GM12874 (cell line): ENCODE data around the gene CLRN2.

Experiments used
- CTCF ChIP-seq: IDR thresholded peaks from 2 replicates; pipeline ENCODE4 v1.5.1; 2011; ENCODE audit warnings: low read depth, mild to moderate bottlenecking, control low read depth, low read length, moderate library complexity; ENCODE audit not compliant: insufficient read depth

Gene CLRN2

GRCh38 chr4:17480955-17481354 lies 34.0 kb upstream of the CLRN2 start:
- no peak for TF ChIP-seq CTCF

GRCh38 chr4:17482716-17483115 lies 32.2 kb upstream of the CLRN2 start:
- TF ChIP-seq CTCF = no peak

GRCh38 chr4:17489123-17489522 lies 25.8 kb upstream of the CLRN2 start:
- TF ChIP-seq CTCF = no peak

- no peak for TF ChIP-seq CTCF
Measured at GRCh38 chr4:17489721-17490120, 25.2 kb upstream of the CLRN2 start.

GRCh38 chr4:17490575-17491059 lies 24.3 kb upstream of the CLRN2 start:
- TF ChIP-seq CTCF = no peak

GRCh38 chr4:17491196-17491595 lies 23.8 kb upstream of the CLRN2 start:
- no peak for TF ChIP-seq CTCF

- TF ChIP-seq CTCF = no peak
Measured at GRCh38 chr4:17492058-17492741, 22.8 kb upstream of the CLRN2 start.
